ENCODE results near the gene ZIC5. TPM values are rescaled to one million over a fixed set of nuclear protein-coding genes. Genes with fewer than 3 reads are reported as not detected.

Gene ZIC5
- total RNA-seq, 1 donor from 2014 or later = not detected

DNA sequence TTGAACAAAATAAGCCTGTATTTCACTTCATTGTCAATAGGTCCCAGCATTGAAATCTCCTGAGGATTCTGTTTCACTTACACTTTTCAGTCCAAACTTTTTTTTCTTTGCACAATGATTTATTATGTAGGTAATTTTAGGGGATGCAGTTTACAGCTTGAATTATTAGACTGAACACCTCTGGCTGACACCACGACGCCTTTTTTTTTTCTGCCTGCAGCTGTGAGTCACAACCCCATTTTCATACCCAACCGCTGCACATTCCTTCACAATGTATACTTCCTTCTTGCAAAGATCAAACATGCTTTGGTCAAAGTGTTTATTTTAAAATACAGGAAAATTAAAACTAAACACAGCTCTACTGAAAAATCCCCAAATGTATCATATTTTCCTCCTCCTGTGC lies 21.4 kb upstream of the ZIC5 start:
- intact Hi-C loops (cut with DNase I) = no loop called here
- Histone ChIP-seq H3K9me3 (no peaks in the 10 kb centered on the region), H3K27me3 (peaks cover 100% of the 10 kb centered on the region), H3K4me3 (no peak overlapping the region), H3K36me3 (no peaks in the 10 kb centered on the region), H3K4me1 (no peaks in the 10 kb centered on the region), H3K27ac (no peak overlapping the region)
- no peak for ATAC-seq
- TF ChIP-seq, protein P1, sequence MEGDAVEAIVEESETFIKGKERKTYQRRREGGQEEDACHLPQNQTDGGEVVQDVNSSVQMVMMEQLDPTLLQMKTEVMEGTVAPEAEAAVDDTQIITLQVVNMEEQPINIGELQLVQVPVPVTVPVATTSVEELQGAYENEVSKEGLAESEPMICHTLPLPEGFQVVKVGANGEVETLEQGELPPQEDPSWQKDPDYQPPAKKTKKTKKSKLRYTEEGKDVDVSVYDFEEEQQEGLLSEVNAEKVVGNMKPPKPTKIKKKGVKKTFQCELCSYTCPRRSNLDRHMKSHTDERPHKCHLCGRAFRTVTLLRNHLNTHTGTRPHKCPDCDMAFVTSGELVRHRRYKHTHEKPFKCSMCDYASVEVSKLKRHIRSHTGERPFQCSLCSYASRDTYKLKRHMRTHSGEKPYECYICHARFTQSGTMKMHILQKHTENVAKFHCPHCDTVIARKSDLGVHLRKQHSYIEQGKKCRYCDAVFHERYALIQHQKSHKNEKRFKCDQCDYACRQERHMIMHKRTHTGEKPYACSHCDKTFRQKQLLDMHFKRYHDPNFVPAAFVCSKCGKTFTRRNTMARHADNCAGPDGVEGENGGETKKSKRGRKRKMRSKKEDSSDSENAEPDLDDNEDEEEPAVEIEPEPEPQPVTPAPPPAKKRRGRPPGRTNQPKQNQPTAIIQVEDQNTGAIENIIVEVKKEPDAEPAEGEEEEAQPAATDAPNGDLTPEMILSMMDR (IDR thresholded peaks at IDR 0.05) = no peak
- no peak for DNase-seq

DNA sequence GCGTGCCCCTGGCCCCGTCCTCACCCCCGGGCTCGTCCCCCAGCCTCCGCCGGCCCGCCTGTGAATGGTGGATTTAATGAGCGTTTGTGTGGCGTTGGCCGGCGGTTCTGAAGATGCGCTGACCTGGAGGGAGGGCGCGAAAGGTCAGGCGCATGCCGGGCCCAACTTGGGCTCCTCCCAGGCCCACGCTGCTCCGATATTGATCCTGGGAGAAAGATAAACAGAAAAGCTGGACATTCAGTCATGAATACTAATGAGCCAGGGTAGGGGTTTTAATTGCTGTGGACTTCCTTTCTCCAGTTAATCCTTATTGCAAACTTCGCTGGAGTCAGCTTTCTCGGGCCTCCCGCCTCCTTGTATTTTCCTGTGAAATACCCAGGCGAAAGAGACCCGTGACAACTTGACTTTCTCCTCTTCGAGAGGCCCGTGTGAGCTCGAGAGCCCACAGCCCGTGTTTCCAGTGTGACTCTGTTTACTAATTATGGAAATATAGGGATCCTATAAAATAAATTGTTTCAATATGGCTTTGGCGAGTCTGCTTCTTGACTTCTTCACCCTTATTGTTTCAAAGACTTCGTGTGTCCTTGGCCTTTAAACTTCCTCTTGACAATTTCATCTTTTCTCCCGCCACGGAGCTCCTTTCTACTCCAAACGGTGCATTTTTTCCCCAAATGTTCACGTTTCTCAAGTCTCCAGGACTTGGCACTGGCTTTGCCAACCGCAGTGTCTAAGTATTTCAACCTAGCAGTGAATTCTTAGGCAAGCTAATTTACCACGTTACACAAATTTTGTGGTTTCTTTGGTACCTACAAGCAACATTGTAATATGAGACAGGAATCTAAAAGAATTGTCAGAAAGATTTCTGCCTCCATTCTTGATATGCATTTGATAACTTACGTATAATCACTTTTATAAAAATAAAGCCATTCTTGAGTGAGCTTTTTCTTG lies 20.5 kb upstream of the ZIC5 start:
- Histone ChIP-seq H3K27me3 (peaks cover 100% of the 10 kb centered on the region), H3K27ac (no peak overlapping the region), H3K36me3 (no peaks in the 10 kb centered on the region), H3K4me1 (no peaks in the 10 kb centered on the region), H3K4me3 (no peak overlapping the region), H3K9me3 (no peaks in the 10 kb centered on the region)
- TF ChIP-seq, protein P1 (IDR thresholded peaks at IDR 0.05) = no peak
- no peak for DNase-seq
- no peak for ATAC-seq
- intact Hi-C loops (cut with DNase I) = no loop called here

DNA sequence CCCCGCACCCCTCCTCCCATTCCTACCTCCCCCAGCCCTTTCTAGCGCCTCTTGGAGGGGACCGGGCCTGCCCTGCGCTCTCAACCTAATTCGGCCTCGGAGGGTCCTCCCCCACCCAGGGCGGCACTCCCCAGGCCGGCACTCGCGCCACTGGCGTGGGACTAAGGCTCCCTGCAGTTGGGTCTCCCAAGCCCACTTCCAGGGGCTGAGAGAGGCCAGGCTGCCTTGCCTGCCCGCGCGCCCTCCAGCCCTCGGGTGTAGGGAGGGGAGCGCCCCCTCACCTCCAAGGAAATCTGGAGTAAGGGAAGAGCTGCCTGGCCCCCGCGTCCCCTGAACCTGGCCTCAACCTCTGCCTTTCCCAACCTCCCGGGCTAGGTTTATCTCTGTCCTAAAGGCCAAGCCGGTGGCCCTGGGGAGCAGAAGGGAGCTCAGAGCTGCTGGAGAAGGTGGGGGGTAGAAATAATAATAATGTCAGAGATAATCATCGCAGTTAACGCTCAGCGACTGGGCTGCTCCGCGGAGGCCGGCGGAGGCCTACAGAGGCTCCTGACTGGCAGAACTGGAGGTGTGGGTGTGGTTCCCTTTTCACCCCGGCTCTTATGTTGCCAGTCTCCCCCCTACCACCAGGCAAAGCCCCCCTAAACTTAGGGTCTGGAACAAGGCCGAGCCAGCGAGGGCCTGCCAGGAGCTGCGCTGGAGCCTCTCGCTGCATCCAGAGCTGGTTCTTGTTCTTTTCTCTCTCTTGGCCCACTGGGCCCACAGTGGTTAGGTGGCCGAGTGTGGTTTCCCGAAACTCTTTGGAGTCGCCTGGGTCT lies 19.7 kb upstream of the ZIC5 start:
- Histone ChIP-seq H3K4me3 (no peak overlapping the region), H3K9me3 (no peaks in the 10 kb centered on the region), H3K36me3 (no peaks in the 10 kb centered on the region), H3K4me1 (no peaks in the 10 kb centered on the region), H3K27ac (no peak overlapping the region), H3K27me3 (peaks cover 100% of the 10 kb centered on the region)
- DNase-seq (no peak), ATAC-seq (no peak)
- TF ChIP-seq, protein P1 (IDR thresholded peaks at IDR 0.05) = no peak
- intact Hi-C loops (cut with DNase I) = no loop called here

DNA sequence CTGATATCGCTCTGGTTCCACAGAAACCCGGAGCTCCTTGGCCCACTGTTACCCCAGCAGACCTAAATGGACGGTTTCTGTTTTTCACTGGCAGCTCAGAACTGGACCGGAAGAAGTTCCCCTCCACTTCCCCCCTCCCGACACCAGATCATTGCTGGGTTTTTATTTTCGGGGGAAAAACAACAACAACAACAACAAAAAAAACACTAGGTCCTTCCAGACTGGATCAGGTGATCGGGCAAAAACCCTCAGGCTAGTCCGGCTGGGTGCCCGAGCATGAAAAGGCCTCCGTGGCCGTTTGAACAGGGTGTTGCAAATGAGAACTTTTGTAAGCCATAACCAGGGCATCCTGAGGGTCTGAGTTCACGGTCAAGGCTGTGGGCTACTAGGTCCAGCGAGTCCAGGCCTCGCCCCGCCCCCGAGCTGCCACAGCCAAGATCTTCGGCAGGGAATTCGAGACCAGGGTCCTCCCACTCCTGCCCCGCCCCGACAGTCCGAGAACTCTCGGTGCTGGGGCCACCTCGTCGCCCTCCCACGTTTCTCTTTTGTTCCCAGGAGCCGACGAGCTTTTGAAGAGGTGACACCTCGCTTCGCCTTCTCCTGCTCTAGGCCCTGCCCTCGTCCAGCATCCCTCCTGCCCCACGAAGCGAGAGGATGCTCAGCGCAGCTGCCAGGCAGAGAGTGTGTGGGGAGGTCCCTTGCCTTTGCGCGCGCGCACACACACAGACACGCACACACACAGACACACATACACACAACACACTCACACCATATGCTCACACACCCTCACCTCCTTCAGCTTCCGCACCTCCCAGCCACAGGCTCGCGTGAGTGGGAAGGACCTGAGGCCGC lies 18.8 kb upstream of the ZIC5 start:
- Histone ChIP-seq H3K4me1 (no peaks in the 10 kb centered on the region), H3K4me3 (no peak overlapping the region), H3K27me3 (peaks cover 99% of the 10 kb centered on the region), H3K27ac (no peak overlapping the region), H3K36me3 (no peaks in the 10 kb centered on the region), H3K9me3 (no peaks in the 10 kb centered on the region)
- intact Hi-C loops (cut with DNase I) = no loop called here
- TF ChIP-seq, protein P1 (IDR thresholded peaks at IDR 0.05) = no peak
- DNase-seq = no peak
- ATAC-seq = peak; percentile 33

All from upper lobe of right lung (tissue), 1 donor.